ENCODE data around the gene CNTN5. TPM values are rescaled to one million over a fixed set of nuclear protein-coding genes. Genes with fewer than 3 reads are reported as not detected.

CNTN5 gene
- total RNA-seq, 1 experiment from 2014 or later: not detected

GRCh38 chr11:99716302-99716701, 695.6 kb downstream of the CNTN5 start:
- Histone ChIP-seq H3K27ac (ENCODE audit: low read length) (no peak overlapping the region), H3K9me2 (replicated peaks; ENCODE audit: low read length) (no peaks in the 10 kb centered on the region), H3K4me1 (ENCODE audit: insufficient read depth, low read length) (no peaks in the 10 kb centered on the region), H3K4me2 (ENCODE audit: low read length) (no peak overlapping the region; the same call in 1 of the 2 replicates), H3K36me3 (ENCODE audit: low read depth, low read length) (no peaks in the 10 kb centered on the region), H2AFZ (ENCODE audit: low read length) (no peak overlapping the region), H3F3A (ENCODE audit: low read length, unreplicated experiment) (no peaks in the 10 kb centered on the region), H3K4me3 (ENCODE audit: low read length) (peak overlapping the region; percentile 7; the same call in 1 of the 2 replicates), H4K20me1 (ENCODE audit: low read length) (no peaks in the 10 kb centered on the region), H3K9me3 (ENCODE audit: low read length) (no peaks in the 10 kb centered on the region), H3K9ac (ENCODE audit: low read length) (no peak overlapping the region), H3K27me3 (ENCODE audit: low read length) (peaks cover 16% of the 10 kb centered on the region; the same call in 1 of the 2 replicates), H3K79me2 (ENCODE audit: low read length) (no peaks in the 10 kb centered on the region)
- intact Hi-C loops (cut with micrococcal nuclease): no loop called here
- POLR2A ChIA-PET (ENCODE audit: unreplicated experiment): no interaction called here
- TF ChIP-seq EZH2 (IDR thresholded peaks at IDR 0.05; ENCODE audit: low read length, unreplicated experiment): no peak
- no peak for TF ChIP-seq EZH2phosphoT487 (IDR thresholded peaks at IDR 0.05; ENCODE audit: borderline replicate concordance, low read length)
- no peak for TF ChIP-seq CTCF (conservative IDR thresholded peaks at IDR 0.05; ENCODE audit: low read depth, low read length)
- DNase-seq: no peak
- ATAC-seq: no peak
- CTCF ChIA-PET: no interaction called here
- BruUV-seq (replicated peaks): no TSS peak

GRCh38 chr11:99718291-99718690, 697.5 kb downstream of the CNTN5 start:
- ChIA-PET POLR2A (ENCODE audit: unreplicated experiment) (no interaction called here), CTCF (no interaction called here)
- no peaks in the 10 kb centered on the region for H3K9me2 ChIP-seq (replicated peaks; ENCODE audit: low read length)
- no peaks in the 10 kb centered on the region for H3K79me2 ChIP-seq (ENCODE audit: low read length)
- no TSS peak for BruUV-seq (replicated peaks)
- intact Hi-C loops (cut with micrococcal nuclease): no loop called here
- TF ChIP-seq EZH2phosphoT487 (IDR thresholded peaks at IDR 0.05; ENCODE audit: borderline replicate concordance, low read length) (no peak), CTCF (conservative IDR thresholded peaks at IDR 0.05; ENCODE audit: low read depth, low read length) (no peak), EZH2 (IDR thresholded peaks at IDR 0.05; ENCODE audit: low read length, unreplicated experiment) (no peak)
- no peak overlapping the region for H3K4me2 ChIP-seq (ENCODE audit: low read length)
- no peaks in the 10 kb centered on the region for H4K20me1 ChIP-seq (ENCODE audit: low read length)
- H3K9me3 ChIP-seq (ENCODE audit: low read length): no peaks in the 10 kb centered on the region
- H3K27ac ChIP-seq (ENCODE audit: low read length): no peak overlapping the region
- H3K9ac ChIP-seq (ENCODE audit: low read length): no peak overlapping the region
- H3K4me1 ChIP-seq (ENCODE audit: insufficient read depth, low read length): no peaks in the 10 kb centered on the region
- H2AFZ ChIP-seq (ENCODE audit: low read length): no peak overlapping the region
- H3F3A ChIP-seq (ENCODE audit: low read length, unreplicated experiment): no peaks in the 10 kb centered on the region
- H3K4me3 ChIP-seq (ENCODE audit: low read length): no peak overlapping the region
- no peaks in the 10 kb centered on the region for H3K36me3 ChIP-seq (ENCODE audit: low read depth, low read length)
- no peak for ATAC-seq
- DNase-seq: no peak
- peaks cover 16% of the 10 kb centered on the region; the same call in 1 of the 2 replicates for H3K27me3 ChIP-seq (ENCODE audit: low read length)

- Histone ChIP-seq H3K9me3 (ENCODE audit: low read length) (no peaks in the 10 kb centered on the region), H3K79me2 (ENCODE audit: low read length) (no peaks in the 10 kb centered on the region), H3K27ac (ENCODE audit: low read length) (no peak overlapping the region), H3K9ac (ENCODE audit: low read length) (no peak overlapping the region), H3K4me2 (ENCODE audit: low read length) (no peak overlapping the region), H3K36me3 (ENCODE audit: low read depth, low read length) (no peaks in the 10 kb centered on the region), H3F3A (ENCODE audit: low read length, unreplicated experiment) (no peaks in the 10 kb centered on the region), H4K20me1 (ENCODE audit: low read length) (no peaks in the 10 kb centered on the region), H3K4me1 (ENCODE audit: insufficient read depth, low read length) (no peaks in the 10 kb centered on the region), H3K27me3 (ENCODE audit: low read length) (peaks cover 23% of the 10 kb centered on the region), H3K9me2 (replicated peaks; ENCODE audit: low read length) (no peaks in the 10 kb centered on the region), H2AFZ (ENCODE audit: low read length) (no peak overlapping the region), H3K4me3 (ENCODE audit: low read length) (no peak overlapping the region)
- intact Hi-C loops (cut with micrococcal nuclease): loop anchor here (1.0 to 5.0 kb wide), 3 partner anchors 708 to 838 kb away; no protein-coding TSS in a partner anchor
- DNase-seq (peak; percentile 76), ATAC-seq (peak; percentile 56; the same call in 1 of the 2 replicates)
- no TSS peak for BruUV-seq (replicated peaks)
- no peak for TF ChIP-seq EZH2 (IDR thresholded peaks at IDR 0.05; ENCODE audit: low read length, unreplicated experiment)
- peak; percentile 90 for TF ChIP-seq CTCF (conservative IDR thresholded peaks at IDR 0.05; ENCODE audit: low read depth, low read length)
- ChIA-PET CTCF (interaction anchor here (0.7 kb wide), 1 partner anchor 804 kb away, joined by 4 read pairs; no protein-coding TSS in a partner anchor), POLR2A (ENCODE audit: unreplicated experiment) (no interaction called here)
These were observed 718.8 kb downstream of the CNTN5 start for GRCh38 chr11:99739464-99740089.
